Measurements from ENCODE around the gene ESRRB.

The ESRRB gene

GRCh38 chr14:76329951-76330350 lies 46.0 kb upstream of the ESRRB start:
- TF ChIP-seq POLR2AphosphoS5 (IDR thresholded peaks at IDR 0.05; ENCODE audit: low read depth, low read length) (no peak), SIN3A (IDR thresholded peaks at IDR 0.05; ENCODE audit: borderline replicate concordance, insufficient read depth, low read length) (no peak), TAF1 (IDR thresholded peaks at IDR 0.05; ENCODE audit: borderline replicate concordance, insufficient read depth, low read length) (no peak), REST (IDR thresholded peaks at IDR 0.05; ENCODE audit: insufficient read depth in 1 of 2, low read depth in 2 of 2, low read length in 2 of 2) (no peak), FOXP2 (optimal IDR thresholded peaks at IDR 0.05; ENCODE audit: borderline replicate concordance, extremely low read depth, extremely low read length, insufficient read depth) (no peak)

GRCh38 chr14:76330411-76331327 lies 45.3 kb upstream of the ESRRB start:
- no peak for TF ChIP-seq SIN3A (IDR thresholded peaks at IDR 0.05; ENCODE audit: borderline replicate concordance, insufficient read depth, low read length)
- TF ChIP-seq FOXP2 (optimal IDR thresholded peaks at IDR 0.05; ENCODE audit: borderline replicate concordance, extremely low read depth, extremely low read length, insufficient read depth) = no peak
- TF ChIP-seq REST (IDR thresholded peaks at IDR 0.05; ENCODE audit: insufficient read depth in 1 of 2, low read depth in 2 of 2, low read length in 2 of 2) = peak in 1 of 2 experiments; percentile 32; a peak in 1 of 4 replicates

GRCh38 chr14:76331328-76332011 lies 44.5 kb upstream of the ESRRB start:
- TF ChIP-seq FOXP2 (optimal IDR thresholded peaks at IDR 0.05; ENCODE audit: borderline replicate concordance, extremely low read depth, extremely low read length, insufficient read depth) = no peak
- no peak for TF ChIP-seq REST (IDR thresholded peaks at IDR 0.05; ENCODE audit: insufficient read depth in 1 of 2, low read depth in 2 of 2, low read length in 2 of 2)
- no peak for TF ChIP-seq TAF1 (IDR thresholded peaks at IDR 0.05; ENCODE audit: borderline replicate concordance, insufficient read depth, low read length)
- no peak for TF ChIP-seq SIN3A (IDR thresholded peaks at IDR 0.05; ENCODE audit: borderline replicate concordance, insufficient read depth, low read length)
- no peak for TF ChIP-seq POLR2AphosphoS5 (IDR thresholded peaks at IDR 0.05; ENCODE audit: low read depth, low read length)

DNA sequence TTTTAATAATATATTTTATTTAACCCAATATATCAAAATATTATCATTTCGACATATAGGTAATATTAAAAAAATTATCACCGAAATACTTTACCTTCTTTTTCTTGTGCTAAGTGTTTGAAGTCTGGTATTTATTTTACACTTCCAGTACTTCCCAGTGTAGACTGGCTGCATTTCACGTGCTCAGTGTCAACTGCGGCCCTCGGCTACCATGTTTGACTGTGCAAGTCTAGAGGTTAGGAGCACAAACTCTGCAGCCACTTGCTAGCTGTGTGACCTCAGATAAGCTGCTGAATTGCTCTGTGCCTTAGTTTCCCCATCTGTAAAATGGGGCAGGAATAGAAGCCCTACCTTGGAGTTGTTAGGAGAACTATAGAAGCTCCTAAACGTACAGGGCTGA lies 42.3 kb upstream of the ESRRB start:
- TF ChIP-seq FOXP2 (optimal IDR thresholded peaks at IDR 0.05; ENCODE audit: borderline replicate concordance, extremely low read depth, extremely low read length, insufficient read depth) (no peak), SIN3A (IDR thresholded peaks at IDR 0.05; ENCODE audit: borderline replicate concordance, insufficient read depth, low read length) (no peak), POLR2AphosphoS5 (IDR thresholded peaks at IDR 0.05; ENCODE audit: low read depth, low read length) (no peak), TAF1 (IDR thresholded peaks at IDR 0.05; ENCODE audit: borderline replicate concordance, insufficient read depth, low read length) (no peak), REST (IDR thresholded peaks at IDR 0.05; ENCODE audit: insufficient read depth in 1 of 2, low read depth in 2 of 2, low read length in 2 of 2) (no peak)

All from PFSK-1 (cell line).